CD8-positive, alpha-beta memory T cell (primary cell): ENCODE measurements around the gene BRI3. TPM values are rescaled to one million over a fixed set of nuclear protein-coding genes. Genes with fewer than 3 reads are reported as not detected.

Experiments
- CTCF ChIA-PET: fragments of 350-600 bp; sonication (Branson Sonifier 250); formaldehyde crosslinking; loops from one replicate; lab custom pipeline; 2021; ENCODE audit warnings: antibody characterized with exemption; lab: Charles Lee
- POLR2A ChIA-PET: fragments of 350-600 bp; sonication (Branson Sonifier 250); formaldehyde crosslinking; loops from one replicate; lab custom pipeline; 2021; ENCODE audit warnings: antibody characterized with exemption; lab: Charles Lee
- DNase-seq, 5 donors: peaks; one replicate each; pipeline versions ENCODE4 v3.0.0 to v3.0.0-alpha.2; 2020 to 2022; ENCODE audit warnings: mixed read lengths in 1 of 5
- H3K27ac ChIP-seq: one replicate; pipeline ENCODE4 v1.7.0; 2013; ENCODE audit warnings: low read depth, mild to moderate bottlenecking, low read length, moderate library complexity
- H3K27me3 ChIP-seq: 2 replicates; pipeline ENCODE4 v1.7.0; 2013; ENCODE audit warnings: low read length, mild to moderate bottlenecking; ENCODE audit not compliant: insufficient read depth, poor library complexity, severe bottlenecking
- H3K36me3 ChIP-seq: 2 replicates; pipeline ENCODE4 v1.7.0; 2013; ENCODE audit warnings: mild to moderate bottlenecking, low read length, moderate library complexity; ENCODE audit not compliant: insufficient read depth
- H3K4me1 ChIP-seq: 2 replicates; pipeline ENCODE4 v1.7.0; 2013; ENCODE audit warnings: mild to moderate bottlenecking, low read length, moderate library complexity; ENCODE audit not compliant: insufficient read depth
- H3K4me3 ChIP-seq: 2 replicates; pipeline ENCODE4 v1.7.0; 2013; ENCODE audit warnings: mild to moderate bottlenecking, low read length
- H3K9me3 ChIP-seq: 2 replicates; pipeline ENCODE4 v1.7.0; 2013; ENCODE audit warnings: mild to moderate bottlenecking, low read length
- H3K27ac Mint-ChIP-seq, 8 donors: one replicate each; pipeline ENCODE4 v1.8.0; 2020 to 2021; ENCODE audit warnings: mixed read lengths in 8 of 8, mild to moderate bottlenecking in 6 of 8, inconsistent platforms in 3 of 8, moderate library complexity in 3 of 8
- H3K27me3 Mint-ChIP-seq, 2 donors: one replicate each; pipeline ENCODE4 v1.8.0; 2020 to 2021; ENCODE audit warnings: mixed read lengths in 2 of 2, mild to moderate bottlenecking in 1 of 2, moderate library complexity in 1 of 2
- H3K36me3 Mint-ChIP-seq, 3 donors: one replicate each; pipeline ENCODE4 v1.8.0; 2020 to 2021; ENCODE audit warnings: mixed read lengths in 3 of 3, inconsistent platforms in 1 of 3, mild to moderate bottlenecking in 1 of 3
- H3K4me1 Mint-ChIP-seq, 3 donors: one replicate each; pipeline ENCODE4 v1.8.0; 2020 to 2021; ENCODE audit warnings: mixed read lengths in 3 of 3, inconsistent platforms in 1 of 3, mild to moderate bottlenecking in 1 of 3
- H3K4me3 Mint-ChIP-seq, 7 donors: one replicate each; pipeline ENCODE4 v1.8.0; 2020 to 2021; ENCODE audit warnings: mixed read lengths in 7 of 7, mild to moderate bottlenecking in 6 of 7, moderate library complexity in 4 of 7, inconsistent platforms in 2 of 7
- H3K9me3 Mint-ChIP-seq, 5 donors: one replicate each; pipeline ENCODE4 v1.8.0; 2020 to 2022; ENCODE audit warnings: mixed read lengths in 5 of 5, mild to moderate bottlenecking in 3 of 5, moderate library complexity in 2 of 5, inconsistent platforms in 1 of 5
- polyA plus RNA-seq: library from polyadenylated mRNA; unstranded; fragments of 300-500 nt; fragmentation: Illumina TruSeq; gene quantifications from one replicate; pipeline ENCODE4 v1.2.3, GENCODE V29; 2021
- total RNA-seq, 2 experiments: library from RNA; stranded (reverse); gene quantifications; one replicate each; pipeline ENCODE4 v1.2.3, GENCODE V29; 2021

Gene BRI3
- total and polyA plus RNA-seq, 3 experiments from 2014 or later: 15.4 to 65.0 (median 58.4) TPM

DNA sequence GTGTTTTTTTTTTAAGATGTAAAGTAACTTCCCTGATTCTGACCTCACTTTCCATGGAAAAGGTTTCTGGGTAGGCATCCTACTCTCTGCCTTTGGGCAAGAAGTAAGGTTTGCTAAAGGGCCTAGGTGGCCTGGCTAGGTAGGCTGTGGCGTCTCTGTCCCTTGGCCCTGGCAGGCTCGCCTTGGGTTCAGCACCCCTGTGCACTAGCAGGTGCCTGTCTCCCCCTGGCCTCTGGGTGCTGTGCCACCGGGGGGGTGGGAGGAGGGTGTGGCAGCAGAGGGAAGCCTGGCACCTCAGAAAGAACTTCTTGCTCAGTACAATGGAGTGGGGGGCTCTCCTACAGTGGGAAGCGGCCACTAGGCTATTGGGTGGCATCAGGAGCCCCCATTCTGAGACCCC, 43.4 kb upstream of the BRI3 start:
- H3K36me3 ChIP-seq: peaks cover 13% of the 10 kb centered on the region
- CTCF ChIA-PET: no interaction called here
- H3K27me3 Mint-ChIP-seq: no peaks in the 10 kb centered on the region

DNA sequence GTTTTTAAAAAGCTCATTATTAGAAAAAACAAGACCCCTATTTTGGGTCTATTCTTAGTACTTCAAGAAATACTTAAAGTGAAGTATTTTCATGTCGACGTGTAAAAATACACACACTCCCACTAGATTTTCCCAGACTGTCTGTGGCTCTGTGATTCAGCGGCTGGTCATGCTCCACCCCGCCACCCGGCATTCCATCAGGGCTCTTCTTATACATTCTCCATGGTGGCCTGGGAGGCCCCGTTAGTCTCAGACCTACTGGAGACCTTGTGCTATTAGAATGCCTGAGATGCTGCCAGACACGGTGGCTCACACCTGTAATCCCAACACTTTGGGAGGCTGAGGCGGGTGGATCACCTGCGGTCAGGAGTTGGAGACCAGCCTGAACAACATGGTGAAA, 42.5 kb upstream of the BRI3 start:
- Mint-ChIP-seq H3K9me3 (no peaks in the 10 kb centered on the region), H3K27me3 (no peaks in the 10 kb centered on the region), H3K27ac (peak overlapping the region in 1 of 8 donors; percentile 58), H3K36me3 (peaks cover 3 to 72% (median 9%) of the 10 kb centered on the region in 3 donors), H3K4me1 (no peaks in the 10 kb centered on the region), H3K4me3 (no peak overlapping the region)
- no peak overlapping the region for H3K4me3 ChIP-seq
- POLR2A ChIA-PET: no interaction called here
- H3K27me3 ChIP-seq: no peaks in the 10 kb centered on the region
- no peak for DNase-seq
- H3K9me3 ChIP-seq: no peaks in the 10 kb centered on the region
- peaks cover 11% of the 10 kb centered on the region for H3K36me3 ChIP-seq
- H3K27ac ChIP-seq: no peak overlapping the region
- CTCF ChIA-PET: no interaction called here
- no peaks in the 10 kb centered on the region for H3K4me1 ChIP-seq

More for the DNA sequence above, 43.4 kb upstream of the BRI3 start:
- Mint-ChIP-seq H3K4me1 (no peaks in the 10 kb centered on the region), H3K27ac (no peak overlapping the region), H3K9me3 (no peaks in the 10 kb centered on the region), H3K4me3 (no peak overlapping the region), H3K36me3 (peaks cover 3 to 74% (median 10%) of the 10 kb centered on the region in 3 donors)
- Histone ChIP-seq H3K9me3 (no peaks in the 10 kb centered on the region), H3K4me1 (no peaks in the 10 kb centered on the region), H3K27ac (no peak overlapping the region), H3K27me3 (no peaks in the 10 kb centered on the region), H3K4me3 (no peak overlapping the region)
- POLR2A ChIA-PET: no interaction called here
- DNase-seq: no peak

DNA sequence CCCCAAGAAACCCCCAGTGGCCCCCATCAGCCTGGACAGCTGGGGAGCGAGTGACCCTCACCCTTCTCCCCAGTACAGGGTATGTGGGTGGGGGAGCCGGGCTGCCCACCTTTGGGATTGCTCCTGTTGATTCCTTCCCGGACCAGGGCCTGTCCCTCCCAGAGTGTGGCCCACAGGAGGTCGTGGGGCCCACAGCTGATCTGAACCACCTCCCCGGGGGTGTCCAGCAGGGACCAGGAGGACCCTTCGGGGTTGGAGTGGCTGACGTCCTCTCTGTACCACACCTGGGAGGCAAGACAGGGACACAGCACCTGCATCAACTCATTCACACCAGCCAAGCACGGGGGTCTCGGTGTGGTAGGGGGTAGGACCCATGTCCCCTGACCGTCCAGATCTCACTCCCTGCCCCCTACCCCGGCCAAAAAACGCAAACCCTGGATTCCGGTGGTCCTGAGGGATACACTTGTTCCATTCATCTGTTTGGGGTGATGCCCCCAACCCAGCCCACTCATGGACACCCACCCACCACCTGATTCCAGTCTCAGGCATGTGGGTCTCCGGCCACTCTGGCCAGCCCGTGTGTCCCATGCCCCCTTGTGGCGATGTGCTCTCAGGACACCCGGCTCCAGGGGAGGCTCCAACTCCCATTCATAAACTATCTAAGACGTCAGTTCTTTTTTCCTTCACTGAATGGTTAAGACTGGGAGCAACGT, 40.4 kb upstream of the BRI3 start:
- Mint-ChIP-seq H3K4me1 (peaks cover 0 to 6% (median 0%) of the 10 kb centered on the region in 3 donors), H3K36me3 (peaks cover 3 to 77% (median 7%) of the 10 kb centered on the region in 3 donors), H3K4me3 (no peak overlapping the region), H3K9me3 (no peaks in the 10 kb centered on the region), H3K27ac (peak overlapping the region in 1 of 8 donors; percentile 64), H3K27me3 (no peaks in the 10 kb centered on the region)
- Histone ChIP-seq H3K27ac (no peak overlapping the region), H3K4me1 (no peaks in the 10 kb centered on the region), H3K36me3 (peaks cover 17% of the 10 kb centered on the region), H3K9me3 (no peaks in the 10 kb centered on the region), H3K27me3 (no peaks in the 10 kb centered on the region), H3K4me3 (no peak overlapping the region)
- DNase-seq: peak in 1 of 5 donors; percentile 22
- ChIA-PET CTCF (interaction anchor here (1.0 kb wide), 1 partner anchor 219 kb away, joined by 3 read pairs; no protein-coding TSS in a partner anchor), POLR2A (no interaction called here)

DNA sequence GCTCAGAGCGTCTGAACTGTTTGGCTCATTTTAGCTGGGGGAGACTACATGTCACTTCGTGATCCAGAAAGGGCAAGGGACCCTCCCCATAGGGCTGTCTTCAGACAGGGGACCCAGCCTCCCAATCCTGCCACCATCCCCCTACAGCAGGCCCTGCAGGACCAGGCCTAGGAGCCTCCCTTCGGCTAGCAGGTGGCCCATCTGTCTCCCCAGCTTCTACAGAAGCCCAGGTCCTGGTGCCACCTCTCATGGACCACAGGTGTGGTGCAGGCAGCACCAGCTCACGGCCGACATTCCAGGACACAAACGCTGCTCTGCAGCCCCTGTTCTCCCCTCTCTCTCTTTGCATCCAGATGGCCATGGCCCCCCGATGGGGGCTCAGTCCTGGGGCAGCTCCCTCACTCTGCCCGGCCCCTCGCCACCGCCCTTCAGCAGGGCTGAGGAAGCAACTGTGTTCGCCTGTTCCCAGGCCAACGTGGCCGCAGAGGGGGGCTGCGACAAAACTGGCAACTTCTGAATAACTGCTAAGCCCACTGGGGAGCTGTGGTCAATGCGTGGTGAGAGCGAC, 39.7 kb upstream of the BRI3 start:
- peaks cover 0 to 6% (median 0%) of the 10 kb centered on the region in 3 donors for H3K4me1 Mint-ChIP-seq
- H3K4me3 Mint-ChIP-seq: no peak overlapping the region
- H3K36me3 Mint-ChIP-seq: peaks cover 3 to 72% (median 7%) of the 10 kb centered on the region in 3 donors
- ChIA-PET CTCF (interaction anchor here (1.0 kb wide), 1 partner anchor 220 kb away, joined by 3 read pairs; no protein-coding TSS in a partner anchor), POLR2A (no interaction called here)
- no peaks in the 10 kb centered on the region for H3K27me3 Mint-ChIP-seq
- H3K27ac Mint-ChIP-seq: peak overlapping the region in 1 of 8 donors; percentile 64
- H3K9me3 Mint-ChIP-seq: no peaks in the 10 kb centered on the region
- Histone ChIP-seq H3K36me3 (peaks cover 17% of the 10 kb centered on the region), H3K4me1 (no peaks in the 10 kb centered on the region), H3K27ac (no peak overlapping the region), H3K9me3 (no peaks in the 10 kb centered on the region), H3K4me3 (no peak overlapping the region), H3K27me3 (no peaks in the 10 kb centered on the region)
- no peak for DNase-seq

DNA sequence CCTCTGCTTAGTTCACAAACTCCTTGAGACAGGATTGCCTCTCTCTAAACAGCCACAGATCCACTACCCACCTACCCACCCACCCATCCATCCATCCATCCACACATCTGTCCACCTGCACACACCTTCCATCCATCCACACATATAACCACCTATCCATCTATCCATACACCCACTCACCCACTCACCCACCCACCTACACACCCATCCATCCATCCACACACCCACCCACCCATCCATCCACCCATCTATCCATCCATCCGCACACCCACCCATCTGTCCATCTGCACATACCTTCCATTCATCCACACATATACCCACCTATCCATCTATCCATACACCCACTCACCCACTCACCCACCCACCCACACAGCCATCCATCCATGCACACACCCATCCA, 39.1 kb upstream of the BRI3 start:
- H3K27me3 Mint-ChIP-seq: no peaks in the 10 kb centered on the region
- no peak for DNase-seq
- CTCF ChIA-PET: interaction anchor here (1.0 kb wide), 1 partner anchor 220 kb away, joined by 3 read pairs; no protein-coding TSS in a partner anchor
- peaks cover 3 to 70% (median 7%) of the 10 kb centered on the region in 3 donors for H3K36me3 Mint-ChIP-seq
- Histone ChIP-seq H3K4me1 (no peaks in the 10 kb centered on the region), H3K36me3 (peaks cover 17% of the 10 kb centered on the region), H3K4me3 (no peak overlapping the region), H3K27me3 (no peaks in the 10 kb centered on the region), H3K9me3 (no peaks in the 10 kb centered on the region), H3K27ac (no peak overlapping the region)
- POLR2A ChIA-PET: no interaction called here
- no peaks in the 10 kb centered on the region for H3K9me3 Mint-ChIP-seq
- no peak overlapping the region for H3K4me3 Mint-ChIP-seq
- no peak overlapping the region for H3K27ac Mint-ChIP-seq
- peaks cover 0 to 9% (median 3%) of the 10 kb centered on the region in 3 donors for H3K4me1 Mint-ChIP-seq

DNA sequence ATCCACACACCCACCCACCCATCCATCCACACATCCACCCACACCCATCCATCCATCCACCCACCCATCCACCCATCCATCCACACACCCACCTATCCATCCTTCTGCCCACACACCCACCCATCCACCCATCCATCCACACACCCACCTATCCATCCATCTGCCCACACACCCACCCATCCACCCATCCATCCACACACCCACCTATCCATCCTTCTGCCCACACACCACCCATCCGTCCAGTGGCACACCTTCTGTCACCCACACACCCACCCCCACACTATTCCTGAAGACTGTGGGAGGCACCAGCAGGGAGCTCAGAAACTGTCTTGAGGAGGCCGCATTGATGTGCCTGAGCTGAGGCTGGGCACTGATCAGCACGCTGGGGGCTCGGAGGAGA, 38.6 kb upstream of the BRI3 start:
- Histone ChIP-seq H3K4me1 (peaks cover 2% of the 10 kb centered on the region), H3K27ac (no peak overlapping the region), H3K36me3 (peaks cover 17% of the 10 kb centered on the region), H3K9me3 (no peaks in the 10 kb centered on the region), H3K27me3 (no peaks in the 10 kb centered on the region), H3K4me3 (no peak overlapping the region)
- CTCF ChIA-PET: no interaction called here
- H3K9me3 Mint-ChIP-seq: no peaks in the 10 kb centered on the region
- peaks cover 1 to 12% (median 9%) of the 10 kb centered on the region in 3 donors for H3K4me1 Mint-ChIP-seq
- peaks cover 3 to 67% (median 8%) of the 10 kb centered on the region in 3 donors for H3K36me3 Mint-ChIP-seq
- H3K27me3 Mint-ChIP-seq: no peaks in the 10 kb centered on the region
- POLR2A ChIA-PET: no interaction called here
- H3K4me3 Mint-ChIP-seq: no peak overlapping the region
- H3K27ac Mint-ChIP-seq: no peak overlapping the region
- DNase-seq: no peak

DNA sequence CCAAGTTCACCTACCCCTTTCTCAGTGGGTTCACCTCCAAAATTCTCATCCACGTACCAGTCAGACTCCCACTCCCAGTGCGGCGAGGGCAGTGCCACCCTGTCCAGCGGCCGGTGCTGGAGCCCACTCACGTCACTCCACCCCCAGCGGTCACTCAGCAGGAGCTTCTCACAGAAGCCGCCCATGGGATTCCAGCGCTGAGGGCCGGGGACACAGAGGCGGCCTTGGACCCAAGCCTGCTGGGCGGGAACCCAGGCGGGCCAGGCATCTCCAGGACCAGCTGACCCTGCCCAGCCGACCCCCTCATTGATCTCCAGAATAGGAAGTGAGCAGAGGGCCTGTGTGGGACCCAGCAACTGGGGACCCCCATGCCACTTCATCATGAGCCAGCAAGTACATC, 36.6 kb upstream of the BRI3 start:
- H3K4me3 ChIP-seq: no peak overlapping the region
- peaks cover 11% of the 10 kb centered on the region for H3K36me3 ChIP-seq
- H3K9me3 Mint-ChIP-seq: no peaks in the 10 kb centered on the region
- peaks cover 21% of the 10 kb centered on the region for H3K4me1 ChIP-seq
- no peak overlapping the region for H3K4me3 Mint-ChIP-seq
- H3K27me3 Mint-ChIP-seq: no peaks in the 10 kb centered on the region
- CTCF ChIA-PET: no interaction called here
- H3K27ac ChIP-seq: no peak overlapping the region
- peaks cover 0 to 56% (median 9%) of the 10 kb centered on the region in 3 donors for H3K36me3 Mint-ChIP-seq
- H3K4me1 Mint-ChIP-seq: peaks cover 13 to 29% (median 25%) of the 10 kb centered on the region in 3 donors
- POLR2A ChIA-PET: no interaction called here
- DNase-seq: no peak
- H3K27ac Mint-ChIP-seq: peak overlapping the region in 1 of 8 donors; percentile 47
- H3K27me3 ChIP-seq: no peaks in the 10 kb centered on the region
- no peaks in the 10 kb centered on the region for H3K9me3 ChIP-seq

DNA sequence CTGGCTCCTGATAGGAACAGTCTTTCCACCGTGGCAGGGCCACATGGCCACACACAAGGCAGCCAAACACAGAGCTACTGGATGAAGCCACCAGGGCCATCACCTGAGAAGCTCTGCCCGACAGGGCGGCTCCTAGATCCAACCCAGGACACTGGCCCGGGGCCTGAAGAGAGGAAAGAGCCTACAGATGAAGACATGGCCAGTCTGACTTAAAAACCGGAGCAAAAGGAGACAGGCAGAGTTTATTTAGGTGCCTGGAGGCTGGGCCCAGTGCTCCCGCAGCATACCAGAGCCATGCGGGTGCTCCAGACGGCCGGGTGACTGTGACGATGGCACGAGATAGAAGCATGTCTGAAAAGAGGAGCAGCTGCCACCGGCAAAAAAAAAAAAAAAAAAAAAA, 33.3 kb upstream of the BRI3 start:
- CTCF ChIA-PET: interaction anchor here (1.1 to 1.5 kb wide), 2 partner anchors 153 to 227 kb away, joined by 3 read pairs; partner anchors contain the start of gene BAIAP2L1
- Mint-ChIP-seq H3K4me3 (peak overlapping the region in 4 of 7 donors; percentile 11 to 65 (median 50)), H3K36me3 (peaks cover 0 to 42% (median 6%) of the 10 kb centered on the region in 3 donors), H3K27me3 (no peaks in the 10 kb centered on the region), H3K27ac (peak overlapping the region in 5 of 8 donors; percentile 74 to 98 (median 75)), H3K9me3 (no peaks in the 10 kb centered on the region), H3K4me1 (peaks cover 37 to 56% (median 50%) of the 10 kb centered on the region in 3 donors)
- Histone ChIP-seq H3K27ac (no peak overlapping the region), H3K4me1 (peaks cover 43% of the 10 kb centered on the region), H3K4me3 (no peak overlapping the region), H3K36me3 (peaks cover 11% of the 10 kb centered on the region), H3K27me3 (no peaks in the 10 kb centered on the region), H3K9me3 (no peaks in the 10 kb centered on the region)
- no peak for DNase-seq
- POLR2A ChIA-PET: interaction anchor here (0.6 kb wide), 2 partner anchors 30 to 135 kb away, joined by 3 read pairs; no protein-coding TSS in a partner anchor
